NCI-H1092 (cell line): ENCODE data around the gene CCDC30.
A peak's percentile ranks its signal among the peaks of the same experiment; 100 is the strongest.
"Not testable (repeated sequence)": the region's sequence is repeated elsewhere in the genome, so short reads cannot be mapped to it uniquely, and the experiment has no call there.

Experiments used
- DNase-seq: peaks from one replicate; lab custom pipeline; 2025; lab: John Stamatoyannopoulos, UW

CCDC30 gene

GRCh38 chr1:42450061-42450460, 13.0 kb upstream of the CCDC30 start:
- DNase-seq: no peak

GRCh38 chr1:42453386-42453785, 9.7 kb upstream of the CCDC30 start:
- DNase-seq: no peak

GRCh38 chr1:42454403-42454802, 8.7 kb upstream of the CCDC30 start:
- no peak for DNase-seq

GRCh38 chr1:42456010-42456753, 6.9 kb upstream of the CCDC30 start, which contains the start of the genes PPCS and ZMYND12:
Gene PPCS, plus strand, starts transcription at chr1:42456543. Its CDS starts 23 bp downstream, at chr1:42456566.
Gene ZMYND12, minus strand, starts transcription at chr1:42456022. Its CDS starts 25 bp downstream, at chr1:42455997.
- peak; percentile 87 for DNase-seq

GRCh38 chr1:42456754-42457089, 6.4 kb upstream of the CCDC30 start:
- peak; percentile 65 for DNase-seq

GRCh38 chr1:42461196-42461595, 1.9 kb upstream of the CCDC30 start:
- no peak for DNase-seq

GRCh38 chr1:42463921-42464320, 835 bp downstream of the CCDC30 start:
- DNase-seq: no peak

- DNase-seq: no peak
These were observed 2.9 kb downstream of the CCDC30 start for GRCh38 chr1:42466030-42466429.

GRCh38 chr1:42469727-42470126, 6.6 kb downstream of the CCDC30 start:
- no peak for DNase-seq

GRCh38 chr1:42476605-42477004, 13.5 kb downstream of the CCDC30 start:
- no peak for DNase-seq

- not testable (repeated sequence) for DNase-seq
These were observed 14.3 kb downstream of the CCDC30 start for GRCh38 chr1:42477354-42477753.

- no peak for DNase-seq
These were observed 14.7 kb downstream of the CCDC30 start for GRCh38 chr1:42477775-42478174.

GRCh38 chr1:42479621-42480020, 16.5 kb downstream of the CCDC30 start:
- no peak for DNase-seq

- DNase-seq: no peak
These were observed 17.8 kb downstream of the CCDC30 start for GRCh38 chr1:42480921-42481320.

- no peak for DNase-seq
These were observed 19.6 kb downstream of the CCDC30 start for GRCh38 chr1:42482635-42483153.

- no peak for DNase-seq
These were observed 21.3 kb downstream of the CCDC30 start for GRCh38 chr1:42484382-42484781.

GRCh38 chr1:42490237-42490636, 27.2 kb downstream of the CCDC30 start:
- no peak for DNase-seq

GRCh38 chr1:42502031-42502430, 38.9 kb downstream of the CCDC30 start:
- DNase-seq: not testable (repeated sequence)

GRCh38 chr1:42504535-42505128, 41.5 kb downstream of the CCDC30 start:
- no peak for DNase-seq

- no peak for DNase-seq
These were observed 43.5 kb downstream of the CCDC30 start for GRCh38 chr1:42506576-42506975.

- DNase-seq: not testable (repeated sequence)
These were observed 48.6 kb downstream of the CCDC30 start for GRCh38 chr1:42511581-42512155.

- DNase-seq: no peak
These were observed 55.8 kb downstream of the CCDC30 start for GRCh38 chr1:42518908-42519307.

- DNase-seq: no peak
These were observed 60.1 kb downstream of the CCDC30 start for GRCh38 chr1:42523171-42523570.
